GM12801 (cell line): ENCODE data around the gene NLRC5.

Source experiments
- TF ChIP-seq, protein P1 (sequence below): IDR thresholded peaks from one replicate; pipeline ENCODE4 v1.5.1; 2011; ENCODE audit warnings: control low read depth; ENCODE audit not compliant: insufficient read length; ENCODE audit errors: extremely low read depth

NLRC5 gene

DNA sequence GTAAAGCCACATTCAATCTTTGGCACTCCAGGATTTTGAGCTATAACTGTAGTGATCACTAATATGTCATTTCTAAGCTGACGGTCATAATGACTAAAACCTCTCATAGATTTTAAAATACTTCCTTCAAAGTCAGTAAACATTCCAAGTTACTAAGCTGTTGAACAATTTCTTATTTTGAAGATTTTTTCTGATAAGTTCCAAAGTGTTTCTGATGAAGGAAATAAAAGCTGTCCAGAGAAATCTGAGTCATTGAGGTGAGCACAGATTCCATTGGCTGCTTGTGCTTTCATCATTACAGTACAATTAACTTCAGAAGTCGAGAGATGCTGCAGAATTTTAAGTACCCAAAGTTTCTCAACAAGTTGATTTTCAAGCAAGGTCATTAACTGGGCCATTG, 23.9 kb downstream of the NLRC5 start:
- TF ChIP-seq, protein P1, sequence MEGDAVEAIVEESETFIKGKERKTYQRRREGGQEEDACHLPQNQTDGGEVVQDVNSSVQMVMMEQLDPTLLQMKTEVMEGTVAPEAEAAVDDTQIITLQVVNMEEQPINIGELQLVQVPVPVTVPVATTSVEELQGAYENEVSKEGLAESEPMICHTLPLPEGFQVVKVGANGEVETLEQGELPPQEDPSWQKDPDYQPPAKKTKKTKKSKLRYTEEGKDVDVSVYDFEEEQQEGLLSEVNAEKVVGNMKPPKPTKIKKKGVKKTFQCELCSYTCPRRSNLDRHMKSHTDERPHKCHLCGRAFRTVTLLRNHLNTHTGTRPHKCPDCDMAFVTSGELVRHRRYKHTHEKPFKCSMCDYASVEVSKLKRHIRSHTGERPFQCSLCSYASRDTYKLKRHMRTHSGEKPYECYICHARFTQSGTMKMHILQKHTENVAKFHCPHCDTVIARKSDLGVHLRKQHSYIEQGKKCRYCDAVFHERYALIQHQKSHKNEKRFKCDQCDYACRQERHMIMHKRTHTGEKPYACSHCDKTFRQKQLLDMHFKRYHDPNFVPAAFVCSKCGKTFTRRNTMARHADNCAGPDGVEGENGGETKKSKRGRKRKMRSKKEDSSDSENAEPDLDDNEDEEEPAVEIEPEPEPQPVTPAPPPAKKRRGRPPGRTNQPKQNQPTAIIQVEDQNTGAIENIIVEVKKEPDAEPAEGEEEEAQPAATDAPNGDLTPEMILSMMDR, result no peak

DNA sequence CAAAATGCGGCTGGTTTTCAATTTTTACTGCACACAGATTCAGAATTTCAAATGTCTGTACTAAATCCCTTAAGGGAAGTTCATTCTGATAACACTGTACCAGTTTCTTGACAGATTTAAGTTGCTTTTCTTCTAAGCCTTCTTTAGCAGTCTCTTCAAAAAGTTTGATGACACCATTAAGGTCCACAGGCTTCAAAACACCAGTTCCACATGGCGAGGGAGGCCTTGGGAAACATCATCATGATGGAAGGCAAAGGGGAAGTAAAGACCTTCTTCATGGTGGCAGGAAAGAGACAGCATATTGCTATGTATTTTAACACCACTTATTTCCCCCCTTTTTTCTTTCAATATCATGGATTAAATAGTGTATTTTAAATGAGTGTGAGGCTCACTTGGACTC, 24.5 kb downstream of the NLRC5 start:
- TF ChIP-seq, protein P1, result no peak

DNA sequence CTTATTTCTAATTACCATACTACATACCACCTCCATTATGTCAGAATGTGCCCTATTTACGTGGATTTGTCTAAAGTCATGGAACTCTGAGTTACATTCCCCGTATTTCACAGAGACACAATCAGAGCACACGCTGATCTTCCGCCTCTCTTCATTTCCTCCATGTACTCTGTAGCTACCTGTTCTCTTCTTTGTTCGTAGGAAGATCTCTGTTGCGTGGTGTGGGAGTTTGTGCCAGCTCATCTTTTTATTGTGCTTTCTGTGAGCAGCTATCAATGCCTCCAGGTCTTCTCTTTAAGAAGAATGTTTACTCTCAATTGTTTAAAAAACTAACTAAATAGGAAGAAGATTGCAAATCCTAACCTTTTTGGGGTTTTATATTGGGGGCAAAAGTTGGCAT, 26.9 kb downstream of the NLRC5 start:
- TF ChIP-seq, protein P1, result no peak

DNA sequence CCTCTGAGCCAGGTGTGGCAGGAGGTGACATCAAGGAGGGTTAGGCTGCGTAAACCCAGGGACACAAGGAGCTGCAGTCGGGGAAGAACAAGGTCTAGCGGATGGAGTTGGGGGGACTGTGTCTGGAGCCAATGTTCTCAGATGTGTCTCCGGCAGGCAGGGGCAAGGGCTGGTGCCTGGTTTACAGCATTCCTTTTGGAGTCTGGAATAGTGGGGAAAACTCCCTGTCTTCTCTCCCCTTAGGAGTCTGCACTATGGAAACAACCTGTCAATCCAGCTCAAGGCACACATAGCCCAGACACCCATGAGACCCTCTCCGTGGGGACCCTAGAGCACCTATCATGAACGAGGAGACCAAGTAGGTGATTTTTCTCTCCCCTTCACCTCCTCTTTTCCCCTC, 27.5 kb downstream of the NLRC5 start:
- TF ChIP-seq, protein P1, result no peak

DNA sequence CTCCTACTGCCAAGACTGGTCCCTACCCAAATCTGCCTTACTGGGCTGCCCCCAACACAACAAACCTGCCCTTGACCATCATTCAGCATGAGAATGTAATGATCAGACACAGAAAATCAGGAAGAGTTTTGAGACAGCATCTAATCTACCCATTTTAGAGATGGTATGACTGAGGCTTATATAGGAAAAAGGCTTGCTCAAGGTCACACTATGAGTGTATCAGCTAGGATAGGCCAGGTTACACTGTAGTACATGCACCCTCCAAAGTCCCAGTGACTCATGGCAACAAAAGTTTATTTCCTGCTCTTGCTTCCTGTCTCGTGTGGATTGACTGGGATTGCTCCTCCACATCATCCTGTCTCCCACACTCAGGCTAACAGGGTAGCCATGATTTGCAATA, 27.9 kb downstream of the NLRC5 start:
- TF ChIP-seq, protein P1, result no peak

DNA sequence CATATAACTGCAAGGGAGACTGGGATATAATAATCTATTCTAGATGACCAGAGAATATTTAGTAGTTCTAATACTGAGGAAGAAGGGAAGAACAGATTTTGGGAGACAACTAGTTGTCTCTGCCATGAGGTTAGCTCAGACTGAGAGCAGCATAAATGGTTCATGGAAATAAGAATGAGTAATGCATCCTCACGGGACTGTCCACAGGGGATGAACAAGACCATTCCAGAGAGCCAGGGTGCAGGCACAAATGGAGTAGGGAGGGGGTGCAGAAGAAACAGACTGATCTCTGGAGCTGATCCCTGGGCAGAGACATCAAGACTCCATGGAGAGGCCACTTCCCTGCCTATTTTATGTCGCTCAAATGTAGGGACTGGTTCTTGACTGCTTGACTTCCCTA, 30.4 kb downstream of the NLRC5 start:
- TF ChIP-seq, protein P1, result no peak

DNA sequence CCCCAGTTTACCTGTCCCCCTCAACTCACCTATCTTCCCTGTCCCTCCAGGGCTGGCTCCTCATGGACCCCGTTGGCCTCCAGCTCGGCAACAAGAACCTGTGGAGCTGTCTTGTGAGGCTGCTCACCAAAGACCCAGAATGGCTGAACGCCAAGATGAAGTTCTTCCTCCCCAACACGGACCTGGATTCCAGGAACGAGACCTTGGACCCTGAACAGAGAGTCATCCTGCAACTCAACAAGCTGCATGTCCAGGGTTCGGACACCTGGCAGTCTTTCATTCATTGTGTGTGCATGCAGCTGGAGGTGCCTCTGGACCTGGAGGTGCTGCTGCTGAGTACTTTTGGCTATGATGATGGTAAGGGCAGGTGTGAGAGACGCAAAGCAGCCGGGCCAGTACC, 31.3 kb downstream of the NLRC5 start:
- TF ChIP-seq, protein P1, result no peak

DNA sequence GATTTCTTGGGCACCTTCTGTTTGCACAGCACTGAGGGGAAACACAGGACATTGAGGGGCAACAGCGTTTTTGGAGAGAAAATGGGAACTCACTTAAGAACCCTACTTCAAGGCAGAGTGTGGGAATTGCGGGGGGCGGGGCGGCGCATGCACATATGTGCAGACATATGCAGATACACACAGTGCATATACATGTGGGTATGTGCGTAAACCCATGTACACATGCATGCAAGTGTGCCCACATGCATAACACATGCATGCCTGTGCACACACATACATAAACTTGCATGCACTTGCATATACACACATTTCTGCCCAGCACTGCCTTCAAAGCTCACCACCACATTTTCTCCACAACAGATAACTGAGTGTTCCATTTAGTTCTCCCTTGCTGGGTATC, 32.4 kb downstream of the NLRC5 start:
- TF ChIP-seq, protein P1, result no peak
